HCT116 (cell line): ENCODE results near the gene OR52B6. TPM values are rescaled to one million over a fixed set of nuclear protein-coding genes. Genes with fewer than 3 reads are reported as not detected.

ENCODE experiments used
- ATAC-seq: fragments of 200-7000 bp; cut with Tn5 transposase; 2 replicates; pipeline ENCODE4 v1.9.1; 2020; ENCODE audit warnings: mild to moderate bottlenecking, moderate library complexity
- BruUV-seq: library from RNA; stranded (reverse); fragments of 400-500 nt; replicated peaks from 2 replicates; lab custom pipeline; 2021; lab: Mats Ljungman, UMichigan
- CTCF ChIA-PET: fragments of 300-600 bp; sonication (Branson Sonifier 250); formaldehyde crosslinking; loops from one replicate; lab custom pipeline; 2021; ENCODE audit warnings: antibody characterized with exemption; lab: Charles Lee
- POLR2A ChIA-PET: fragments of 300-600, 350-600 bp; sonication (Branson Sonifier 250); formaldehyde crosslinking; loops from one replicate; lab custom pipeline; 2021; ENCODE audit warnings: antibody characterized with exemption; lab: Charles Lee
- RAD21 ChIA-PET, 2 experiments: fragments of 300-600 bp; sonication (Branson Sonifier 250); formaldehyde crosslinking; loops; one replicate each; lab custom pipeline; 2023; ENCODE audit warnings: low total read pairs in 2 of 2; ENCODE audit not compliant: uncharacterized antibody in 2 of 2, unreplicated experiment in 2 of 2, low non-redundant PET in 1 of 2; lab: Charles Lee
- DNase-seq: peaks from one replicate; pipeline ENCODE4 v3.0.0-alpha.2; 2010; ENCODE audit warnings: low read depth, low spot score
- H2AFZ ChIP-seq: fragments of 200-600 bp; shearing (Covaris generic), sonication (generic); 2 replicates; pipeline ENCODE4 v1.6.1; 2017; ENCODE audit warnings: low read depth, mixed run types, mixed read lengths, antibody characterized with exemption, low read length; ENCODE audit not compliant: poor library complexity, severe bottlenecking
- H3K27ac ChIP-seq: 2 replicates; pipeline ENCODE4 v1.5.1; 2012; ENCODE audit warnings: low read depth, low read length
- H3K27me3 ChIP-seq: fragments of 200-600 bp; sonication (generic); 2 replicates; pipeline ENCODE4 v1.6.1; 2016; ENCODE audit warnings: mixed run types, low read length, mixed read lengths; ENCODE audit not compliant: insufficient read depth
- H3K36me3 ChIP-seq, 2 experiments: fragments of 200-500 bp in 1 of 2; fragments of 200-600 bp in 1 of 2; sonication (Bioruptor generic) in 1 of 2; sonication (generic) in 1 of 2; 2 replicates each; pipeline versions ENCODE4 v1.5.1 to v1.6.1; 2014 to 2016; ENCODE audit warnings: low read length in 2 of 2, inconsistent platforms in 1 of 2, mixed read lengths in 1 of 2, mixed run types in 1 of 2; ENCODE audit not compliant: insufficient read depth in 2 of 2, control insufficient read depth in 1 of 2
- H3K4me1 ChIP-seq, 2 experiments: fragments of 200-600 bp in 1 of 2; sonication (generic) in 1 of 2; 2 replicates each; pipeline versions ENCODE4 v1.5.1 to v1.6.1; 2012 to 2017; ENCODE audit warnings: low read length in 2 of 2, inconsistent platforms in 1 of 2, mild to moderate bottlenecking in 1 of 2, mixed read lengths in 1 of 2, mixed run types in 1 of 2, moderate library complexity in 1 of 2; ENCODE audit not compliant: insufficient read depth in 2 of 2, control insufficient read depth in 1 of 2
- H3K4me2 ChIP-seq: fragments of 200-600 bp; sonication (generic); 2 replicates; pipeline ENCODE4 v1.6.1; 2017; ENCODE audit warnings: mixed run types, low read length, mixed read lengths
- H3K4me3 ChIP-seq, 2 experiments: fragments of 200-600 bp in 1 of 2; sonication (generic) in 1 of 2; replicated peaks in 1 of 2; 2 replicates each; pipeline ENCODE4 v1.5.1; 2011 to 2016; ENCODE audit warnings: low read length in 2 of 2, control low read depth in 1 of 2, low read depth in 1 of 2, mild to moderate bottlenecking in 1 of 2, mixed read lengths in 1 of 2, mixed run types in 1 of 2
- H3K79me2 ChIP-seq: fragments of 200-600 bp; sonication (generic); 2 replicates; pipeline ENCODE4 v1.6.1; 2017; ENCODE audit warnings: mild to moderate bottlenecking, mixed run types, low read length, moderate library complexity, mixed read lengths; ENCODE audit not compliant: insufficient read depth
- H3K9ac ChIP-seq: fragments of 200-600 bp; sonication (generic); 2 replicates; pipeline ENCODE4 v1.6.1; 2016; ENCODE audit warnings: low read length, mixed read lengths
- H3K9me2 ChIP-seq: fragments of 200-600 bp; sonication (generic), shearing (Covaris generic); 2 replicates; pipeline ENCODE4 v1.6.1; 2017; ENCODE audit warnings: mixed run types, mild to moderate bottlenecking, moderate library complexity; ENCODE audit not compliant: insufficient read depth
- H3K9me3 ChIP-seq, 2 experiments: fragments of 200-500 bp in 1 of 2; fragments of 200-600 bp in 1 of 2; sonication (Bioruptor generic) in 1 of 2; sonication (generic) in 1 of 2; 2 replicates each; pipeline ENCODE4 v1.6.1; 2014 to 2017; ENCODE audit warnings: low read length in 2 of 2, mixed read lengths in 2 of 2, inconsistent platforms in 1 of 2, low read depth in 1 of 2, mild to moderate bottlenecking in 1 of 2, mixed run types in 1 of 2, moderate library complexity in 1 of 2; ENCODE audit not compliant: control insufficient read depth in 1 of 2, insufficient read depth in 1 of 2
- H4K20me1 ChIP-seq: fragments of 200-600 bp; sonication (generic), shearing (Covaris generic); 2 replicates; pipeline ENCODE4 v1.6.1; 2017; ENCODE audit warnings: mixed run types, mild to moderate bottlenecking, moderate library complexity; ENCODE audit not compliant: insufficient read depth
- EGR1 ChIP-seq: IDR thresholded peaks from 2 replicates; pipeline ENCODE4 v1.6.1; 2012; ENCODE audit warnings: low read depth
- ELF1 ChIP-seq: IDR thresholded peaks from 2 replicates; pipeline ENCODE4 v1.6.1; 2012; ENCODE audit warnings: low read depth, borderline replicate concordance
- EZH2 ChIP-seq: fragments of 200-600 bp; sonication (generic); IDR thresholded peaks from 2 replicates; pipeline ENCODE4 v1.6.1; 2017; ENCODE audit warnings: antibody characterized with exemption, mixed run types
- FOSL1 ChIP-seq: IDR thresholded peaks from 2 replicates; pipeline ENCODE4 v1.6.1; 2012; ENCODE audit warnings: low read depth
- POLR2A ChIP-seq: IDR thresholded peaks from 2 replicates; pipeline ENCODE4 v1.7.0; 2011; ENCODE audit warnings: borderline replicate concordance; ENCODE audit not compliant: insufficient read depth, insufficient read length; ENCODE audit errors: extremely low read depth
- POLR2AphosphoS5 ChIP-seq: IDR thresholded peaks from 2 replicates; pipeline ENCODE4 v1.6.1; 2011; ENCODE audit warnings: mild to moderate bottlenecking, low read depth, low read length, moderate library complexity
- RAD21 ChIP-seq: IDR thresholded peaks from 2 replicates; pipeline ENCODE4 v1.6.1; 2012; ENCODE audit warnings: low read depth, mild to moderate bottlenecking
- SRF ChIP-seq: IDR thresholded peaks from 2 replicates; pipeline ENCODE4 v1.6.1; 2012; ENCODE audit warnings: low read depth
- ZNF274 ChIP-seq: fragments of 200-500 bp; sonication (Bioruptor generic); IDR thresholded peaks from 2 replicates; pipeline ENCODE4 v1.6.1; 2014; ENCODE audit warnings: mild to moderate bottlenecking, low read depth, low read length, inconsistent platforms
- intact Hi-C: fragments of 100-400 bp; cut with micrococcal nuclease; formaldehyde crosslinking; loops from 2 replicates; pipeline ENCODE4 v1.10.0; 2022
- total RNA-seq: library from RNA; stranded (reverse); gene quantifications from one replicate; pipeline ENCODE4 v1.2.1, GENCODE V29; 2021; ENCODE audit not compliant: unreplicated experiment
- TF ChIP-seq, protein P1 (sequence below): IDR thresholded peaks from 2 replicates; pipeline ENCODE4 v1.6.1; 2012; ENCODE audit warnings: low read depth
- TF ChIP-seq, protein P2 (sequence below): IDR thresholded peaks from 2 replicates; pipeline ENCODE4 v1.6.1; 2012

OR52B6 gene
- total RNA-seq, 1 experiment from 2014 or later, result not detected

DNA sequence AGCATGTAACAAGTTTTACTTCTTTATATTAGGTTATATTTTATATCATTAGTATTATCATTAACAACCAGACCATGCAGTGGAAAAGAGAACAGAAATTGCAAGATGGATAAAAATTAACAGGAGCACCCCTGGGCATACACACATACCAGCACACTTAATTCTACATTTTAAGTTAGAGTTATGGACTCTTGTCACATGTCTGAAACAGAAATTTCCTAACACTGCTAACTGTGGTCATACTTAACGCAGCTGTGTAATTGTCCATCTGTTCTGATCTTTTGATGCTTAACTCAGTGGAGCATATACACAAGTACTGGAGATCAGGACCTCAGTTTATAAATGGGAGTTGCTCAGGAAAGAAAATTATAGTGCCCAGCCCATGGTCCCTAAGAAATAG lies 32.7 kb upstream of the OR52B6 start (continued):
- TF ChIP-seq, protein P1, sequence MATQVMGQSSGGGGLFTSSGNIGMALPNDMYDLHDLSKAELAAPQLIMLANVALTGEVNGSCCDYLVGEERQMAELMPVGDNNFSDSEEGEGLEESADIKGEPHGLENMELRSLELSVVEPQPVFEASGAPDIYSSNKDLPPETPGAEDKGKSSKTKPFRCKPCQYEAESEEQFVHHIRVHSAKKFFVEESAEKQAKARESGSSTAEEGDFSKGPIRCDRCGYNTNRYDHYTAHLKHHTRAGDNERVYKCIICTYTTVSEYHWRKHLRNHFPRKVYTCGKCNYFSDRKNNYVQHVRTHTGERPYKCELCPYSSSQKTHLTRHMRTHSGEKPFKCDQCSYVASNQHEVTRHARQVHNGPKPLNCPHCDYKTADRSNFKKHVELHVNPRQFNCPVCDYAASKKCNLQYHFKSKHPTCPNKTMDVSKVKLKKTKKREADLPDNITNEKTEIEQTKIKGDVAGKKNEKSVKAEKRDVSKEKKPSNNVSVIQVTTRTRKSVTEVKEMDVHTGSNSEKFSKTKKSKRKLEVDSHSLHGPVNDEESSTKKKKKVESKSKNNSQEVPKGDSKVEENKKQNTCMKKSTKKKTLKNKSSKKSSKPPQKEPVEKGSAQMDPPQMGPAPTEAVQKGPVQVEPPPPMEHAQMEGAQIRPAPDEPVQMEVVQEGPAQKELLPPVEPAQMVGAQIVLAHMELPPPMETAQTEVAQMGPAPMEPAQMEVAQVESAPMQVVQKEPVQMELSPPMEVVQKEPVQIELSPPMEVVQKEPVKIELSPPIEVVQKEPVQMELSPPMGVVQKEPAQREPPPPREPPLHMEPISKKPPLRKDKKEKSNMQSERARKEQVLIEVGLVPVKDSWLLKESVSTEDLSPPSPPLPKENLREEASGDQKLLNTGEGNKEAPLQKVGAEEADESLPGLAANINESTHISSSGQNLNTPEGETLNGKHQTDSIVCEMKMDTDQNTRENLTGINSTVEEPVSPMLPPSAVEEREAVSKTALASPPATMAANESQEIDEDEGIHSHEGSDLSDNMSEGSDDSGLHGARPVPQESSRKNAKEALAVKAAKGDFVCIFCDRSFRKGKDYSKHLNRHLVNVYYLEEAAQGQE, result no peak
- TF ChIP-seq FOSL1, result no peak

DNA sequence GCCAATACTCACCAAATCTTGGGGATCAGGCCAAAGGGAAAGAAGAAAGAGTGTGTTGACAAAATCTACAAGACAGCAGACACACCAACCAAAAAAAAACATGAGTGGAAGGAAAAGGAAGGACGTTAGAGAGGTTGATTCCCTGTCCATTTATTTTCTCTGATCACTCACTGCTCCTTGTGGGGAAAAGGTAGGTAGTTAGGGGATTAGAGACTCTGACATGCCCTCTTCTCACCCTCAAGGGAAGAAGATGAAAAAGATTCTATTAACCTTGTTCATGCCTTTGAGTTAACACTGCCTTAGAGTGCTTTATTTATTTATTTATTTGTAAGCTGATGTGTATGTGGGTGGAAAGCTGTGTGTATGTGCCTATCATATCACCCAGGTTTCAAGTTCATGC lies 32.2 kb upstream of the OR52B6 start, which contains the start of gene OR52H1:
Gene OR52H1 (minus strand): TSS at position 101 of the 400 bp plus-strand sequence. CDS start 3,035 bp downstream, outside the sequence.
- Histone ChIP-seq H3K9me2 (no peaks in the 10 kb centered on the region), H3K4me3 (no peak within 1 kb of the TSS), H3K9me3 (no peaks in the 10 kb centered on the region), H4K20me1 (no peaks in the 10 kb centered on the region), H3K27ac (no peak within 1 kb of the TSS), H2AFZ (no peak within 1 kb of the TSS), H3K4me1 (peaks cover 3 to 13% of the 10 kb centered on the region in 2 experiments), H3K36me3 (no peaks in the 10 kb centered on the region), H3K79me2 (no peaks in the 10 kb centered on the region), H3K4me2 (no peak within 1 kb of the TSS), H3K9ac (no peak within 1 kb of the TSS), H3K27me3 (no peaks in the 10 kb centered on the region)
- TF ChIP-seq FOSL1 (no peak), SRF (no peak), POLR2AphosphoS5 (no peak), EGR1 (no peak), RAD21 (no peak), ELF1 (no peak), POLR2A (no peak), EZH2 (no peak), ZNF274 (no peak)
- TF ChIP-seq, protein P2, sequence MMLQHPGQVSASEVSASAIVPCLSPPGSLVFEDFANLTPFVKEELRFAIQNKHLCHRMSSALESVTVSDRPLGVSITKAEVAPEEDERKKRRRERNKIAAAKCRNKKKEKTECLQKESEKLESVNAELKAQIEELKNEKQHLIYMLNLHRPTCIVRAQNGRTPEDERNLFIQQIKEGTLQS, result no peak
- ATAC-seq (no peak), DNase-seq (no peak)
- RAD21 ChIA-PET, result no interaction called here
- CTCF ChIA-PET, result no interaction called here
- intact Hi-C loops, result no loop called here
- no TSS peak for BruUV-seq
- POLR2A ChIA-PET, result interaction anchor here (2.2 kb wide), 1 partner anchor 43 kb away, joined by 10 read pairs; no protein-coding TSS in a partner anchor
